Measurements from ENCODE around the gene CSF2RB.
A peak's percentile ranks its signal among the peaks of the same experiment; 100 is the strongest.
"Not testable (repeated sequence)": the region's sequence is repeated elsewhere in the genome, so short reads cannot be mapped to it uniquely, and the experiment has no call there.

The CSF2RB gene

GRCh38 chr22:36968249-36968964 lies 55.0 kb downstream of the CSF2RB start:
- DNase-seq (ENCODE audit: low spot score) = no peak

GRCh38 chr22:36971341-36972125 lies 58.1 kb downstream of the CSF2RB start:
- DNase-seq (ENCODE audit: low spot score) = no peak

GRCh38 chr22:36976606-36977005 lies 63.2 kb downstream of the CSF2RB start:
- no peak for DNase-seq (ENCODE audit: low spot score)

GRCh38 chr22:36977401-36977861 lies 64.0 kb downstream of the CSF2RB start:
- DNase-seq (ENCODE audit: low spot score) = peak; percentile 24

GRCh38 chr22:36977947-36978660 lies 64.7 kb downstream of the CSF2RB start:
- DNase-seq (ENCODE audit: low spot score) = peak; percentile 92

GRCh38 chr22:36979016-36979910 lies 65.8 kb downstream of the CSF2RB start:
- no peak for DNase-seq (ENCODE audit: low spot score)

GRCh38 chr22:36981247-36981775 lies 67.9 kb downstream of the CSF2RB start:
- no peak for DNase-seq (ENCODE audit: low spot score)

GRCh38 chr22:36982136-36982535 lies 68.7 kb downstream of the CSF2RB start:
- DNase-seq (ENCODE audit: low spot score) = no peak

GRCh38 chr22:36985211-36985889 lies 71.9 kb downstream of the CSF2RB start:
- DNase-seq (ENCODE audit: low spot score) = no peak

- DNase-seq (ENCODE audit: low spot score) = no peak
These were observed 72.9 kb downstream of the CSF2RB start for GRCh38 chr22:36986242-36986821.

- DNase-seq (ENCODE audit: low spot score) = no peak
These were observed 74.8 kb downstream of the CSF2RB start for GRCh38 chr22:36988075-36988832.

- DNase-seq (ENCODE audit: low spot score) = not testable (repeated sequence)
These were observed 75.6 kb downstream of the CSF2RB start for GRCh38 chr22:36989012-36989411.

Data from hepatic stellate cell (primary cell).